HG03520 (cell line): Measurements from ENCODE around the gene PCDHA5.

Experiments used
- ATAC-seq: cut with Tn5 transposase; IDR thresholded peaks from one replicate; pipeline ENCODE4 v1.9.1; 2021; ENCODE audit warnings: mild to moderate bottlenecking, moderate library complexity; ENCODE audit not compliant: unreplicated experiment

The PCDHA5 gene

DNA sequence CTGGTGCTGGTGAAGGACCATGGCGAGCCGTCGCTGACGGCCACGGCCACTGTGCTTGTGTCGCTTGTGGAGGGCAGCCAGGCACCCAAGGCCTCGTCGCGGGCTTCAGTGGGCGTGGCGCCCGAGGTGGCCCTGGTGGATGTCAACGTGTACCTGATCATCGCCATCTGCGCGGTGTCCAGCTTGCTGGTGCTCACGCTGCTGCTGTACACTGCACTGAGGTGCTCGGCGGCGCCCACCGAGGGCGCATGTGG, 36.5 kb downstream of the PCDHA5 start:
- no peak for ATAC-seq

DNA sequence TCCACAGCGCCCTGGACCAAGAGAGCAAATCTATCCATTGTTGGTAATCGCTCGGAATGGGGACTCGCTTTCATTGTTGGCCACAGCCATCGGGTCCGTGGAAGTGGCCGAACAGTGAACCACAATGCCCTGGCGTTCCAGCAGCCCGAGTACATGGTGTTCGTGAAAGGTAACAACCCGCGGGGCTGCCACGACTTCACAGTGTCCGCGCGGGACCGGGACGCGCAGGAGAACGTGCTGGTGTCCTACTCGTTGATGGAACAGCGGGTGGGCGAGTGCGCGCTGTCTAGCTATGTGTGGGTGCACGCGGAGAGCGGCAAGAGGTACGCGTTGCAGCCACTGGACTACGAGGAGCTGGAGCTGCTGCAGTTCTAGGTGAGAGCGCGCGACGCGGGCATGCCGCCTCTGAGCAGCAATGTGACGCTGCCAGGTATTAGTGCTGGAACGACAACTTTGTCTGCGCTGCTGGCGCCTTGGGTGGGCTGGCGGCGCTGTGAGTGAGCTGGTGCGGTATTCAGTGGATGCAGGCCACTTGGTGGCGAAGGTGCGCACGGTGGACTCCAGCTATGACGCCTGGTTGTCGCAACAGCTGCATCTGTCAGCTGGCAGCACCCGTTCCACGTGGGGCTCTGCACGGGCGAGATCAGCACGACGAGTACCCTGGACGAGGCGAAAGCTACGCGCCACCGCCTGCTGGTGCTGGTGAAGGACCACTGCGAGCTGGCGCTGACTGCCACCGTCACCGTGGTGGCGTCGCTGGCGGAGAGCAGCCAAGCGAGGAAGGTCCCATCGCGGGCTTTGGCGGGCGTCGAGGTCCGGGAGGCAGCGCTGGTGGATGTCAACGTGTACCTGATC, 41.3 kb downstream of the PCDHA5 start:
- no peak for ATAC-seq

DNA sequence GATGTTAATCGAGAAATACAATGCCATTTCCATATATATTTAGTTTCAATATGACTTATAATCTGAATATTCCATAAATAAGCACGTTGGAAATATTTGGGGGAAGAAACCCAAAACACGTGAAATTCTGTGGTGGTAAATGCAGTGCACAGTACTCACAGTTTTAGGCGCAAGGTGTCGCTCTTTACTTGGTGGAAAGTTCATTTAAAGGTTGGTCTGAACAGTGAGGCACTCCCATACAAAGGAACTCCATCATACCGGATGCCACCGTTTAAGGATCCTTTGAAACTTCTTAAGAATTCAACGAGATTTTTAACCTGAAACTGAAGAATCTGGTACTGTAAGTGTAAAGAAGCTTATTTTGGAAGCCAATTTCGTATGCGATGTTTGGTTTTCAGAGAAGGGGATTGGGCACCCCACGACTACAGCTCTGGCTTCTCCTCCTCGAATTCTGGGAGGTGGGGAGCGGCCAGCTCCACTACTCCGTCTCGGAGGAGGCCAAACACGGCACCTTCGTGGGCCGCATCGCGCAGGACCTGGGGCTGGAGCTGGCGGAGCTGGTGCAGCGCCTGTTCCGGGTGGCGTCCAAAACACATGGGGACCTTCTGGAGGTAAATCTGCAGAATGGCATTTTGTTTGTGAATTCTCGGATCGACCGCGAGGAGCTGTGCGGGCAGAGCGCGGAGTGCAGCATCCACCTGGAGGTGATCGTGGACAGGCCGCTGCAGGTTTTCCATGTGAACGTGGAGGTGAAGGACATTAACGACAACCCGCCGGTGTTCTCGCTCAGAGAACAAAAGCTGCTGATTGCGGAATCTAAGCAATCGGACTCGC, 47.5 kb downstream of the PCDHA5 start, which contains the start of gene PCDHA11:
Gene PCDHA11, plus strand, starts transcription at position 237 of the 834 bp plus-strand sequence. Its CDS starts 147 bp downstream, at position 384.
- no peak for ATAC-seq

DNA sequence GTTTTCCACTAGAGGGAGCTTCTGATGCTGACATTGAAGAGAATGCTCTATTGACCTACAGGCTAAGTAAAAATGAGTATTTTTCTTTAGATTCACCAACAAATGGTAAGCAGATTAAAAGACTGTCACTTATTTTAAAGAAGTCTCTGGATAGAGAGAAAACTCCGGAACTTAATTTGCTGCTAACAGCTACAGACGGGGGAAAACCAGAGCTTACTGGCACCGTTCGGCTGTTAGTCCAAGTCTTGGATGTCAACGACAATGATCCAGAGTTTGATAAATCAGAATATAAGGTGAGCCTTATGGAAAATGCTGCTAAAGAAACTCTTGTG, 48.1 kb downstream of the PCDHA5 start:
- ATAC-seq: no peak

DNA sequence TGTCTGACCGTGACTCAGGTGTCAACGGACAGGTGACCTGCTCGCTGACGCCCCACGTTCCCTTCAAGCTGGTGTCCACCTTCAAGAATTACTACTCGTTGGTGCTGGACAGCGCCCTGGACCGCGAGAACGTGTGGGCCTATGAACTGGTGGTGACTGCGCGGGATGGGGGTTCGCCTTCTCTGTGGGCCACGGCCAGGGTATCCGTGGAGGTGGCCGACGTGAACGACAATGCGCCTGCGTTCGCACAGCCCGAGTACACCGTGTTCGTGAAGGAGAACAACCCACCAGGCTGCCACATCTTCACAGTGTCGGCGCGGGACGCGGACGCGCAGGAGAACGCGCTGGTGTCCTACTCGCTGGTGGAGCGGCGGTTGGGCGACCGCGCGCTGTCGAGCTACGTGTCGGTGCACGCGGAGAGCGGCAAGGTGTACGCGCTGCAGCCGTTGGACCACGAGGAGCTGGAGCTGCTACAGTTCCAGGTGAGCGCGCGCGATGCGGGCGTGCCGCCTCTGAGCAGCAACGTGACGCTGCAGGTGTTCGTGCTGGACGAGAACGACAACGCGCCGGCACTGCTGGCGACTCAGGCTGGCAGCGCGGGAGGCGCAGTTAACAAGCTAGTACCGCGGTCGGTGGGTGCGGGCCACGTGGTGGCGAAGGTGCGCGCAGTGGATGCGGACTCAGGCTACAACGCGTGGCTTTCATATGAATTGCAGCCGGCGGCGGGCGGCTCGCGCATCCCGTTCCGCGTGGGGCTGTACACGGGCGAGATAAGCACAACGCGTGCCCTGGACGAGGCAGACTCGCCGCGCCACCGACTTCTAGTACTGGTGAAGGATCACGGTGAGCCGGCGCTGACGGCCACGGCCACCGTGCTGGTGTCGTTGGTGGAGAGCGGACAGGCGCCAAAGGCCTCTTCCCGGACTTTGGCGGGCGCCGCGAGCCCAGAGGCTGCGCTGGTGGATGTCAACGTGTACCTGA, 49.1 kb downstream of the PCDHA5 start:
- ATAC-seq: no peak
